NCI-H2107 treated with DMSO at 0.1 percent for 48 hours (cell line): Measurements from ENCODE around the gene KIAA2012.
"Not testable (repeated sequence)": the region's sequence is repeated elsewhere in the genome, so short reads cannot be mapped to it uniquely, and the experiment has no call there.

ENCODE experiments used
- DNase-seq: peaks from one replicate; lab custom pipeline; 2025; ENCODE audit not compliant: unreplicated experiment; lab: John Stamatoyannopoulos, UW

The KIAA2012 gene

GRCh38 chr2:202186641-202187202, 113.7 kb downstream of the KIAA2012 start:
- DNase-seq: no peak

DNA sequence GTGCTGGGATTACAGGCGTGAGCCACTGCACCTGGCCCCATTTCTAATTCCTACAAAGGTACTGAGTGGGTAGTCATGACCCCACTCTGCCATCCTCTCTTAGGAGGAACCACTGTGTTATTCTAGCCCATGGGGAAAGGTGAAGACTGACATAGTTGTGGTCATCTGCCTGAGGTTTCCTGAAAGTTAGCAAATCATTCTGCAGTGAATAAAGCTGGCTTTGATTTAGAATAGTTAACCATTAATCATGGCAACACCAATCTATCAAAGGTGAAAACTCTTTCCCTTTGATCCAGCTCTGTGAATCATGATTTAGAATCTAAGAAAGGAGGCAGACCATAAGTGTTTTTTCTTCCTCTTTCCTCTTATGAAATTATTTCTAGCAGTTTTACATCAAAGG, 114.5 kb downstream of the KIAA2012 start:
- no peak for DNase-seq

DNA sequence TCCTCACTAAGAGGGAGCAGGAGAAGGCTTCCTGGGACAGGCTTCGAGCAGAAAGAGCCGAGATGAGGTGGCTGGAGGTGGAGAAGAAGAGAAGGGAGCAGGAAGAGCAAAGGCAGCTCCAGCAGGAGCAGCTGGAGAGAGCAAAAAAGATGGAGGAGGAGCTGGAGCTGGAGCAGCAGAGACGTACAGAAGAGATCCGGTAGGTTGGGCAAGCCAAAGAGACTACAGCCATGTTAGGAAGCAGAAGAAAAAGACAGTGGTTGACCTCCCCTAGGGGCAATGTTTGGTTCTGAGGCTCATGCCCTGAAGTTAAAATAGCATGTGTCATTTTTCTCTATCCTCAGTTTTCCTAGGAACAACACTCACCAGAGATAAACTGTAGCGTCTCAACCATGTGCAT, 120.2 kb downstream of the KIAA2012 start:
- no peak for DNase-seq

DNA sequence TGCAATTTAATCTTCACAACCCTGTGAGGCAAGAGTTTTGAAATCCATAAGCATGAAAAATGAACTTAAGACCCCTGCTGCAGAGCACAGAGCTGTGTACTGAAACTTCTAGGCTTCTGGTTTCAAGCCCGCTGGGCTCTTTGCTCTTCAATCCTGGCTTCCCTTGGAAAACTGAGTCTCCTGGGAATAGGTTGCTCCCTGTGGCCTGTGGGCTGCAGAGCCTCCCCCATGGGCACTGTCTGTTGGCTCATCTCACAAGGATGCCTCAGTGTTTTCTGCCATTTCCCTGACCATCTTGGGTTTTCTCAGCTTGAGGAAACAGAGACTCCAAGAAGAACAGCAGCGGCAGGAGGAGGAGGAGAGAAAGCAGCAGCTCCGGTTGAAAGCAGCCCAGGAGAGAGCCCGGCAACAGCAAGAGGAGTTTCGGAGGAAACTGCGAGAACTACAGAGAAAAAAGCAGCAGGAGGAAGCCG, 120.9 kb downstream of the KIAA2012 start:
- DNase-seq: no peak

GRCh38 chr2:202194418-202194817, 121.4 kb downstream of the KIAA2012 start:
- DNase-seq: no peak

- DNase-seq: no peak
Observed at GRCh38 chr2:202196727-202197126, 123.7 kb downstream of the KIAA2012 start.

- no peak for DNase-seq
Observed at GRCh38 chr2:202201220-202202160, 128.4 kb downstream of the KIAA2012 start.

DNA sequence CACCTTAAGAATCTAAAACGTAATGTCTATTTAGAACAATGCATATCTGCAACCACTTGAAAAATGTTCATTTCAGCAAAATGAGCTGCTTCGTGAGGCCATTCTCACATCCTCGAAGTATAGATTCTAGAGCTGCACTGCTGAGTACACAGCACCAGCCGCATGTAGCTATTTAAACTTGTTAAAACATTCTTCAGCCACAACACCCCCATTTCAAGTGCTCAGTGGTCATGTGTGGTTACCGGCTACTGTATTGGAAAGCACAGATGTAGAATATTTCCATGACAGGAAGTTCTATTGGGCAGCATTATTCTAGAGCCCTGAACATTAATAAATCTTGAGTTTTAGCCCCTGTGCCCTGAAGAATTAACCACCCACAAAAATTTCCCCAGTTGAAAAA, 130.3 kb downstream of the KIAA2012 start:
- no peak for DNase-seq

- no peak for DNase-seq
Observed at GRCh38 chr2:202204855-202205254, 131.8 kb downstream of the KIAA2012 start.

- DNase-seq: no peak
Observed at GRCh38 chr2:202208526-202208925, 135.5 kb downstream of the KIAA2012 start.

- no peak for DNase-seq
Observed at GRCh38 chr2:202215179-202215578, 142.1 kb downstream of the KIAA2012 start.

DNA sequence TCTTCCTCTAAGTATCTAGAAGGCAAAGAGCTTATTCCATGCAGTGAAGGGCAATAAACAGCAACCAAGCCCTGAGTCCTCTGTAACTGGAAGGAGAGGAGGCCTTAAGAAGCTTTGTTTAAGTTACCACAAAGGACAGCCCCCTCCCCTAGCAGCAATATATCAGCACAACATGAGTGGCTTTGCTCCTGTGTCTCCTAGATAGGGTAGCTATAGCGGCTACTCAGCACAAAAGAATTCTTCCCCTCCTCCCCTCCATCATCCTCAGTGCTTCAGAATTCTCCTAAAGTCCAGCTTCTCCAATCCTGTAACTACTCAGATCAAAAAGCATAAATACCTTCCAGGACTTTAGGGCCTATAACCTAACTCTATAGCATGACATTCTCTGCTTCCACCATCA, 148.8 kb downstream of the KIAA2012 start:
- no peak for DNase-seq

DNA sequence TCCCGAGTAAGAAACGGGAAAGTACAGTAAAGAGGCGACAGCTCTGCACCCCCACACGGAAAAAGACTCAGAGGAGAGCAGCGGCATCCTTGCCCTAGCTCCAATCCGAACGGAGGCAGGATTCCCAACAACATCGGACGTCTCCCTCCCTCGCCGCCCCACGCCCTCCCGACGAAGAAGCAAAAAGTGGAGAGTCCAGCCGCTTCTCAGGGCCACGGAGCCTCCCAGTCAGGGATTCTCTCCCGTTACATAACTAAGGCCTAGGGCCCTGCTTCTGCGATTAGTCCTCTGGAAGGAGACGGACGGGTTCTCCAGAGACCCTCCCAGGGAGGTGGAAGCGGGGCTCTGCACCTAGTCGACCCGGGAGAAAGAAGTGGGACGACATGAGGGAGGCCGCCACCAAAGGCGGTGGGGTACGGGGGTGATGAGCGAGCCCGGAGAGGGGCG, 164.8 kb downstream of the KIAA2012 start:
- no peak for DNase-seq

DNA sequence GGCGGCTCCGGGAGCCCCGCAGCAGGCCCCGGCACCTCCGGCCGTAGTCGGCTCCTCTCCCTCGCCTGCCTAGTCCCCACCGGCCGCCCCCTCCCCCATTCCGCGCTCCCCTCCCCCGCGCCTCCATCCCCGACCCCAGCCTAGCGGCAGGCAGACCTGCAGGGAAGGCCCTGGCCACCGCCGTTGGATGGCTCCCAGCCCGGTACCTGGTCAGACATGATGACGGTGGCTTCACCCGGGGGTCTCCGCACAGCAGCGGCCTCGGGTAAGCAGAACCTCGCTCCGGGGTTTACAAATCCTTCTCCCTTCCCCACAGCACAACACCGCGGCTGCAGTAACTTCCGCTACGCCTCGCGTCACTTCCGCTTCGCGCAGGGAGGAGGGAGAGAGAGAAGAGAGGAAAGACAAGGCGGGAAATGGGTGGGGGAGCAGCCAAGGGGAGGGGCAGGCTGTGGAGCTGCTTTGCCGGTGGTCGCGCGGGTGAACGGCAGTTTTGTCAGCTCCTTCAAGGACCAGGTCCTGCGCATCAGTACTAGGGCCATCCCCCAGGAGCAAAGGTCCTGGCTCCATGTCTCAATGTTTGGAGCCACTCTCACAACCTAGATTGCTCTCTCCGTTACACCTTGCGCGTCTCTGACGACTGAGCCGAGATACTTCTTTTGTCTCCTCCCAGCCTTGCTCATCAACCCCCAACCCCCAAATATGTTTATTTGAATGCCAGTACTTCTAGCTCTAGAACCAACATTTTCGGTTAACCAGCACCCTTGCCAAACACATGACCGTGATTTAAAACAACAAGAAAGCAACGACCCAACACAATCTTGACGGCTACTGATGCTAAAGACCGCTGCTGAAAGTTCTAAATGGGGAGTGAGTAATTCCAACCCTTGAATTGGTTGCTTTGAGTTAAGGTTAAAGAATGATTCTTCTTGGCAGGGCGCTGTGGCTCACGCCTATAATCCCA, 165.5 kb downstream of the KIAA2012 start, which contains the start of gene SUMO1:
SUMO1 (minus strand) TSS at position 364 of the 964 bp plus-strand sequence; CDS start at position 218, 146 bp downstream.
- DNase-seq: peak; percentile 26

DNA sequence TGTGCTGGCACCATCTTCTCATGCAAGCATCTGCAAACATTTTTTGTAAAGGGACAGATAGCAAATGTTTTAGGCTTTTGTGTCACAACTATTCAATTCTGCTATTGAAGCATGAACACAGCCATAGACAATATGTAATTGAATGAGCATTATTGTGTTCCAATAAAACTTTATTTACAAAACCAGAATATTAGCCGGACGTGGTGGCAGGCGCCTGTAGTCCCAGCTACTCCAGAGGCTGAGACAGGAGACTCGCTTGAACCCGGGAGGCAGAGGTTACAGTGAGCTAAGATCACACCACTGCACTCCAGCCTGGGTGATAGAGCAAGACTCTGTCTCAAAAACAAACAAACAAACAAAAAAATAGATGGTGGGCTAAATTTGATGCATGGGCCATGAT, 174.7 kb downstream of the KIAA2012 start:
- DNase-seq: not testable (repeated sequence)

DNA sequence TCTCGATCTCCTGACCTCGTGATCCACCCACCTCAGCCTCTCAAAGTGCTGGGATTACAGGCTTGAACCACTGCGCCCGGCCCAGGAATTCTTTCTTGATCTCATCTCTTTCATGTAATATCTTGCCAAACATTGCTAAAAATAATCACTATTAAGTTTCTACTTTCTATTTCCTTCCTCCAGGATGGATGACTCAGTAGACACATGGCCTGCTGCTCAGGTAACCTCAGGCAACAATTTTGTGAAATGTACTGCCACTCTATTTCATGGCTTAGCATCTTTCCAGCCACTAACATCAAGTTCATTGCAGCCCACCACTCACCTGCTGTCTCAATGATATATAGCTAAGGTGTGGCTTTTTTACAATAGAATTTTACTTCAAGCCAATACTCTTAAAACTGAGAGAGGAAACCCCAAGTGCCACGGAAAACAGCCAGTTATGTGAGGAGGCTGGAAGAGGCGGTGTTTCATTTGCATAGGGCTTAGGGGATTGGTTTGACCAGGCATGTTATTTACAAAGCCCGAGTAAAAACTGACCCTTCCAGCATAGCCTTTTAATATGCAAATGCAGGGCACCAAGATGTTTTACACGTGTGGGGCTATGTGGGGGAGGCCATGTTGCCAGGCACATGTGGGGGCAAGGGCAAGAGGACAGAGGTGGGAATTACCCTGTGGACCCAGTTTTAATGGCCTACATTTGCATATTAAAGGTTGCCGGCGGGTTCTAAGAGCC, 176.6 kb downstream of the KIAA2012 start:
- DNase-seq: no peak

DNA sequence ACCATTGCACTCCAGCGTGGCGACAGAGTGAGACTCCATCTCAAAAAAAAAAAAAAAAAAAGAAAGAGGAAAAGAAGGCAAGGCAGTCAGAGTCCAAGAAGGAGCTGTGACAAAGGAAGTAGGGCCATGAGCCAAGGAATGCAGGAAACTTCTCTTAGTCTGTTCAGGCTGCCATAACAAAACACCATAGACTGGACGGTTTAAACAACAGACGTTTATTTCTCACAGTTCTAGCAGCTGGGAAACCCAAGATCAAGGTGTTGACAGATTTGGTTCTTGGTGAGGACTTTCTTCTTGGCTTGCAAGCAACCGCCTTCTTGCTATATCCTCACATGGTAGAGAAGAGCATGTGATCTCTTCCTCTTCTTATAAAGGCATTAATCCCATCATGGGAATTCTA, 178.4 kb downstream of the KIAA2012 start:
- DNase-seq: no peak
